Measurements from ENCODE around the gene DEPDC7.

The DEPDC7 gene

GRCh38 chr11:33062137-33062536 lies 46.5 kb downstream of the DEPDC7 start:
- no peaks in the 10 kb centered on the region for H3K27me3 ChIP-seq (ENCODE audit: insufficient read depth, poor library complexity, severe bottlenecking)
- peak overlapping the region; percentile 61; the same call in 1 of the 2 replicates for H3K27ac ChIP-seq (replicated peaks)
- TF ChIP-seq POLR2AphosphoS5 (IDR thresholded peaks at IDR 0.05; ENCODE audit: low read depth) = no peak
- no peak for TF ChIP-seq GABPA (IDR thresholded peaks at IDR 0.05; ENCODE audit: low read depth)
- TF ChIP-seq SPI1 (IDR thresholded peaks at IDR 0.05; ENCODE audit: borderline replicate concordance, low read depth) = no peak
- TF ChIP-seq CTCF (IDR thresholded peaks at IDR 0.05; ENCODE audit: insufficient read depth, low read length) = no peak
- TF ChIP-seq, protein P1, sequence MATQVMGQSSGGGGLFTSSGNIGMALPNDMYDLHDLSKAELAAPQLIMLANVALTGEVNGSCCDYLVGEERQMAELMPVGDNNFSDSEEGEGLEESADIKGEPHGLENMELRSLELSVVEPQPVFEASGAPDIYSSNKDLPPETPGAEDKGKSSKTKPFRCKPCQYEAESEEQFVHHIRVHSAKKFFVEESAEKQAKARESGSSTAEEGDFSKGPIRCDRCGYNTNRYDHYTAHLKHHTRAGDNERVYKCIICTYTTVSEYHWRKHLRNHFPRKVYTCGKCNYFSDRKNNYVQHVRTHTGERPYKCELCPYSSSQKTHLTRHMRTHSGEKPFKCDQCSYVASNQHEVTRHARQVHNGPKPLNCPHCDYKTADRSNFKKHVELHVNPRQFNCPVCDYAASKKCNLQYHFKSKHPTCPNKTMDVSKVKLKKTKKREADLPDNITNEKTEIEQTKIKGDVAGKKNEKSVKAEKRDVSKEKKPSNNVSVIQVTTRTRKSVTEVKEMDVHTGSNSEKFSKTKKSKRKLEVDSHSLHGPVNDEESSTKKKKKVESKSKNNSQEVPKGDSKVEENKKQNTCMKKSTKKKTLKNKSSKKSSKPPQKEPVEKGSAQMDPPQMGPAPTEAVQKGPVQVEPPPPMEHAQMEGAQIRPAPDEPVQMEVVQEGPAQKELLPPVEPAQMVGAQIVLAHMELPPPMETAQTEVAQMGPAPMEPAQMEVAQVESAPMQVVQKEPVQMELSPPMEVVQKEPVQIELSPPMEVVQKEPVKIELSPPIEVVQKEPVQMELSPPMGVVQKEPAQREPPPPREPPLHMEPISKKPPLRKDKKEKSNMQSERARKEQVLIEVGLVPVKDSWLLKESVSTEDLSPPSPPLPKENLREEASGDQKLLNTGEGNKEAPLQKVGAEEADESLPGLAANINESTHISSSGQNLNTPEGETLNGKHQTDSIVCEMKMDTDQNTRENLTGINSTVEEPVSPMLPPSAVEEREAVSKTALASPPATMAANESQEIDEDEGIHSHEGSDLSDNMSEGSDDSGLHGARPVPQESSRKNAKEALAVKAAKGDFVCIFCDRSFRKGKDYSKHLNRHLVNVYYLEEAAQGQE (IDR thresholded peaks at IDR 0.05; ENCODE audit: insufficient replicate concordance, low read depth) = no peak
- no peak overlapping the region for H3K4me3 ChIP-seq (replicated peaks; ENCODE audit: insufficient read depth, low read length)
- DNase-seq (ENCODE audit: low read depth in 1 of 2, low spot score in 1 of 2) = no peak

DNA sequence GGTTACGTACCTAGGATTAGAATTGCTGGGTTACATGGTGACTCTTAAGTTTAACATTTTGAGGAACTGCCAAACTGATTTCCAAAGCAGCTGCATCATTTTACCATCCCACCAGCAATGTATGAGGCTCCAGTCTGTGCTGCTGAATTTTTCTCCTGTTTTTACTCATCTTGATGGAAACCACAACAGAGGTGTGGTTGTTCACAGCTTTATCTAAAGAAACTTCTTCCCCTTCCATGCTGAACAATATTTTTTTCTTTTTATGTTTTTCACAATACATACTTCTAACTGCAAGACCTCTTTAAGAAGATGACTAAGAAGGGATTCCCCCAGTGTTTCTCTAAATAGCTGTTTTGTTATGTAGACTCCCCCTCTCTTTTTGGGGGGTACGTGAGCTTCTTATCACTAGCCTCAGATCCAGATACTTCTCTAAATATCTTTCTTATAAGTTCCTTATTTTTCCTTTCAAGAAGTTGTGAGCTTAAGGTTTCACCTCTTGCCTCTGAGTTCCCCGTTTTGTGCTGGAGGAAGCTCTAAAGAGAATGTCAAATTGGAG lies 47.7 kb downstream of the DEPDC7 start:
- TF ChIP-seq POLR2AphosphoS5 (IDR thresholded peaks at IDR 0.05; ENCODE audit: low read depth) = no peak
- TF ChIP-seq SPI1 (IDR thresholded peaks at IDR 0.05; ENCODE audit: borderline replicate concordance, low read depth) = peak; percentile 91
- H3K27me3 ChIP-seq (ENCODE audit: insufficient read depth, poor library complexity, severe bottlenecking) = no peaks in the 10 kb centered on the region
- H3K27ac ChIP-seq (replicated peaks) = peak overlapping the region; percentile 61
- peak in 1 of 2 experiments; percentile 57 for DNase-seq (ENCODE audit: low read depth in 1 of 2, low spot score in 1 of 2)
- no peak overlapping the region for H3K4me3 ChIP-seq (replicated peaks; ENCODE audit: insufficient read depth, low read length)

GRCh38 chr11:33064033-33064825 lies 48.6 kb downstream of the DEPDC7 start:
- Histone ChIP-seq H3K27ac (replicated peaks) (peak overlapping the region; percentile 61), H3K4me3 (replicated peaks; ENCODE audit: insufficient read depth, low read length) (no peak overlapping the region), H3K27me3 (ENCODE audit: insufficient read depth, poor library complexity, severe bottlenecking) (no peaks in the 10 kb centered on the region)
- peak in 1 of 2 experiments; percentile 51 for DNase-seq (ENCODE audit: low read depth in 1 of 2, low spot score in 1 of 2)
- TF ChIP-seq SPI1 (IDR thresholded peaks at IDR 0.05; ENCODE audit: borderline replicate concordance, low read depth) = peak; percentile 91
- no peak for TF ChIP-seq CTCF (IDR thresholded peaks at IDR 0.05; ENCODE audit: insufficient read depth, low read length)

- H3K4me3 ChIP-seq (replicated peaks; ENCODE audit: insufficient read depth, low read length) = no peak overlapping the region
- peak overlapping the region; percentile 61; the same call in 1 of the 2 replicates for H3K27ac ChIP-seq (replicated peaks)
- no peak for DNase-seq (ENCODE audit: low read depth in 1 of 2, low spot score in 1 of 2)
- TF ChIP-seq CTCF (IDR thresholded peaks at IDR 0.05; ENCODE audit: insufficient read depth, low read length) (no peak), POLR2AphosphoS5 (IDR thresholded peaks at IDR 0.05; ENCODE audit: low read depth) (no peak), GABPA (IDR thresholded peaks at IDR 0.05; ENCODE audit: low read depth) (no peak), SPI1 (IDR thresholded peaks at IDR 0.05; ENCODE audit: borderline replicate concordance, low read depth) (no peak)
- TF ChIP-seq, protein P1 (IDR thresholded peaks at IDR 0.05; ENCODE audit: insufficient replicate concordance, low read depth) = no peak
- H3K27me3 ChIP-seq (ENCODE audit: insufficient read depth, poor library complexity, severe bottlenecking) = no peaks in the 10 kb centered on the region
These were observed 49.2 kb downstream of the DEPDC7 start for GRCh38 chr11:33064866-33065265.
